ENCODE results near the gene LUZP2.

DNA sequence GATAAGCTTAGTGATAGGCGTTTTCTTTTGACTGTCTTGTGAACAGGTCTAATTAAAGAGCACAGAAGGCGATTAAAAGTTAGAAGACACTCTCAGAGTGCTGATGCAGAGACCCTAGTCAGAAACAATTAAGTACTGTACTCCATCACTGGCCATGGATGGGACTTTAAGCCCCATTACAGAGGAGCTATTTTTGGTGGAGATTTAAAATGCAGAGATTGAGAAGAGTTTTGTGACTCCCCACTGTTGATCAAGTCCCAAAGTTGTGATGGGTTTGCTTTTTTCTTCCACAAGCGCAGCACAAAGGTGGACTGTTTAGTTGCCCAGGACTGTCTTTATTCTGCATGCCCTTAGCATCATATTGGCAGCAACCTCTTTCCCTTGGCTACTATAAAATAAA is 978 bp downstream of the LUZP2 start:
- TF ChIP-seq, protein P1, sequence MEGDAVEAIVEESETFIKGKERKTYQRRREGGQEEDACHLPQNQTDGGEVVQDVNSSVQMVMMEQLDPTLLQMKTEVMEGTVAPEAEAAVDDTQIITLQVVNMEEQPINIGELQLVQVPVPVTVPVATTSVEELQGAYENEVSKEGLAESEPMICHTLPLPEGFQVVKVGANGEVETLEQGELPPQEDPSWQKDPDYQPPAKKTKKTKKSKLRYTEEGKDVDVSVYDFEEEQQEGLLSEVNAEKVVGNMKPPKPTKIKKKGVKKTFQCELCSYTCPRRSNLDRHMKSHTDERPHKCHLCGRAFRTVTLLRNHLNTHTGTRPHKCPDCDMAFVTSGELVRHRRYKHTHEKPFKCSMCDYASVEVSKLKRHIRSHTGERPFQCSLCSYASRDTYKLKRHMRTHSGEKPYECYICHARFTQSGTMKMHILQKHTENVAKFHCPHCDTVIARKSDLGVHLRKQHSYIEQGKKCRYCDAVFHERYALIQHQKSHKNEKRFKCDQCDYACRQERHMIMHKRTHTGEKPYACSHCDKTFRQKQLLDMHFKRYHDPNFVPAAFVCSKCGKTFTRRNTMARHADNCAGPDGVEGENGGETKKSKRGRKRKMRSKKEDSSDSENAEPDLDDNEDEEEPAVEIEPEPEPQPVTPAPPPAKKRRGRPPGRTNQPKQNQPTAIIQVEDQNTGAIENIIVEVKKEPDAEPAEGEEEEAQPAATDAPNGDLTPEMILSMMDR (IDR thresholded peaks at IDR 0.05 in 8 of 11, conservative IDR thresholded peaks at IDR 0.05 in 3 of 11), result no peak
- TF ChIP-seq POLR2AphosphoS5 (IDR thresholded peaks at IDR 0.05), result no peak
